NCI-H2029 treated with DMSO at 0.1 percent for 48 hours (cell line): ENCODE results near the gene ARID4B.
"Not testable (repeated sequence)": the region's sequence is repeated elsewhere in the genome, so short reads cannot be mapped to it uniquely, and the experiment has no call there.

Experiments
- DNase-seq: peaks from one replicate; lab custom pipeline; 2025; lab: John Stamatoyannopoulos, UW

ARID4B gene

DNA sequence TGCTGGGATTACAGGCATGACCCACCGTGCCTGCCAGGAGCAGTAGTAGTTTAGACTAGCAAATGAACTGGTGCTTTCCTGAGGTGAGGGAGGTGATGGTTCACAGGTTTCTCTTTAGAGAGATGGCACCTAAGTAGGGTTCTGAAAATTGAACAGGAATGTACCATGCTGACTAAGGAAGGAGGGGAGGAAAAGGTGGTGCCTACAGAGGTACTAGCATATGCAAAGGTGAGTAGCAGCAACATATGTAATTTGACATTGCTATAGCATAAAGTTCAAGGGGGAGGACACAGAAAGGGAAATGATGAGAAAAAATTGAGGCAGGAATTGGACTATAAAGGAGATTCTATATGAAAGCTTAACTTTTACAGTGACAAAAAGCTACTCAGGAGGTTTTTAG lies 101.0 kb downstream of the ARID4B start:
- no peak for DNase-seq

DNA sequence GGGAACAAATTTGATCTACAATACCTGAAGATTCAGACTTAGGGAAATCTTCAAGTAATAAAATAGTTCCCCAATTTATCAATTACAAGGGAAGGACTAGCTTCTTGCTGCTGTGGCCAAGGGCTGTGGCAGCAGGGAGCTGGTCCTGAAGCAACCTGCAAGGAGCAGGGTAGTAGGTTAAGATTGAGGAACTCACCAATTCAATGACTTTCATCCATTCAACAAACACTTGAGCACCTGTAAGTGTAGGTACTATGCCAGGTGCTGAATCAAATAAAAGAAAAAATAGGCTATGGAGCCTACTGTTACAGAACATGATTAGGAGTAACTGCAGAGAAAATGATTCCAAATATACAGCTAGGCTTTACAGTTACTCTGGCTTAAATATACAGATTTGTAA lies 102.7 kb downstream of the ARID4B start:
- peak; percentile 1 for DNase-seq

DNA sequence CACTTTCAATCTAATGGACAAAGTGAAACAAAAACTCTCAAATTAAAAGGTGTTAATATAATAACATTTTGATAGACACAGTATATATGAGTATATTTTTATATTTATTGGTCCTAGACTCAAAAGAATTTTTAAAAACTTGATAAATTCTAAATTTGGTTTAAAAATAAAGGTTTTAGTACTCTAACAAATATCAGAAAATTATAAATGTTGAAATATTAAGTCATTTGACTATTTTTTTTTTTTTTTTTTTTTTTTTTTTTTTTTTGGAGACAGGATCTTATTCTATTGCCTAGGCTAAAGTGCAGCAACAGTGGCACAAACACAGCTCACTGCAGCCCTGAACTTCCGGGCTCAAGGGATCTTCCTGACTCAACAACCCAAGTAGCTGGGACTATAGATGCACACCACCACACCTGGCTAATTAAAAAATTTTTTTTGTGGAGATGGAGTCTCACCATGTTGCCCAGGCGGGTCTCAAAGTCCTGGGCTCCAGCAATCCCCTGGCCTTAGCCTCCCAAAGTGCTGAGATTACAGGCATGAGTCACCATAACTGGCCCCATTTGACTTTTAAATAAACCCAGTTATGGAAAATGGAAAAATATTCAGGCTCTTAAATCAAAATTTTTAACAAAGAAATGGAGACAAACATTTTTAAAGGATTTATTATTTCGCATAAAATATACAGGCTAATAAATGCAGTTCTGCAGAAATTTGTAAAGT lies 106.2 kb downstream of the ARID4B start:
- DNase-seq, result no peak

DNA sequence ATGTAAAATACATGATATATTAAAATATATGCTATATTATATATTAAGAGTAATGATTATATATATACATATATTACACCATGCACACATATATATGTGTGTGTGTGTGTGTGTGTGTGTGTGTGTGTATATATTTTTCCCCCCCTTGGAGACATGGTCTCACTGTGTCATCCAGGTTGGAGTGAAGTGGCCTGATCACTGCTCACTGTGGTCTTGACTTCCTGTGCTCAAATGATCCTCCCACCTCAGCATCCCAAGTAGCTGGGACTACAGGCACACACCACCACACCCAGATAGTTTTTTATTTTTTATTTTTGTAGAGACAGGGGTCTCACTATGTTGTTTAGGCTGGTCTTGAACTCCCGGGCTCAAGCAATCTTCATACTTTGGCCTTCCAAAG lies 112.5 kb downstream of the ARID4B start:
- no peak for DNase-seq

DNA sequence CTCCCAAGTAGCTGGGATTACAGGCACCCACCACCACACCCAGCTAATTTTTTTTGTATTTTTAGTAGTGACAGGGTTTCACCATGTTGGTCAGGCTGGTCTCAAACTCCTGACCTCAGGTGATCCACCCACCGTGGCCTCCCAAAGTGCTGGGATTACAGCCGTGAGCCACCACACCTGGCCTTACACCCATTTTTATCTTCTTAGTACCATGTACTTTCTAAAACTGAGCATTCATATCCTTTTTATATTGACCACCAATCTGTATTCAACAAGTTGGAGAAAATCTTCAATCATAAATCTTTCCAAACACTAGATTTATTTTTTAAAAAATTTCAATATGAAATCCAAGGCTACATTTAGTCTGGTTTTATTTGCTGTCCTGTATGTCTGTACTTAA lies 113.0 kb downstream of the ARID4B start:
- not testable (repeated sequence) for DNase-seq

DNA sequence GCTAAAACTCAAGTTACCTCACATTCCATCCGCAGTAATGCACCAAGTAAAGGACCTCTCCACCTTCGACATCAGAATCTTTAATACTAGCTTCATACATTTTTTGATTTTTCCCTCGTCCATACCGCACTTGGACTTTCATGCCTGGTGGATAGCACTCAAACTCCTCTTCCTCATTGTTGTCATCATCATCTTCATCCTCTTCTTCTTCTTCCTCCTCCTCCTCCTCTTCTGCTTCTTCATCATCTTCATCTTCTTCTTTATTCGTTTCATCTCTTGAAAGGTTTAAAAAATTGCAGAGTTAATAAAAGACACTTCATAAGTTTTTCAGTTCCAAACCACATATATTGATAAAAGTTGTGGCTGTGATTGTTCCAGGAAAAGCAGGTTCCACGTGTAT lies 114.2 kb downstream of the ARID4B start:
- DNase-seq, result no peak

DNA sequence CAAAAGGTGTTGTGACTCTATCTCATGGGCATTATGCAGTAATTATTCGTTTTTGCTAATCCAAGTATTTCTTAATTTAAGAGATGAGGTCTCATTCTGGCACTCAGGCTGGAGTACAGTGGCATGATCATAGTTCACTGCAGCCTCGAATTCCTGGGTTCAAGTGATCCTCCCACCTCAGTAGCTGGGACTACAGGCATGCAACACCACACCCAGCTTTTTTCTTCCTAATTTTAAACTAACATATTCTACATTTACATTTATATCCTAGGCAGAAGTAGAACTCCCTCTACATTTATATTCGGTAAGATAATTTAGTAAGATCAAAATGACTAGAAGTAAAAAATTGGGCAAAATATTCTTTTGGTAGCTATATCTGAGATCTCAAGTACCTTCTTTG lies 116.5 kb downstream of the ARID4B start:
- no peak for DNase-seq

DNA sequence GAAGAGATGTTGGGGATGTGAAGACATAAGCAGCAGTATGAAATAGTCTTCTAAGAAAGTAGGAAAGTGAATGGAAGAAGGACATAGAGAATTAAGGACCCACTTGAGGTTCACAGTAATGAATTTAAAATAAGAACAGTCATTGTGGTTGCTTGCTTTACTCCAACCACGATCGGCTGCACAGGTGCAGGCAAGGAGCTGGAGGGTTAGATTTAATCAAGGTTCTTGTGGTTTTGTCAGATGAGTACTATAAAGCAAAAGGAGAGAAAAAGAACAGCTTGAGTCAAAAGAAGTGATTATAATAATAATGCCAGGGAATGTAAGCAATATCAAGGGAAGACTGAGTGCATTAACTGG lies 120.8 kb downstream of the ARID4B start:
- no peak for DNase-seq

DNA sequence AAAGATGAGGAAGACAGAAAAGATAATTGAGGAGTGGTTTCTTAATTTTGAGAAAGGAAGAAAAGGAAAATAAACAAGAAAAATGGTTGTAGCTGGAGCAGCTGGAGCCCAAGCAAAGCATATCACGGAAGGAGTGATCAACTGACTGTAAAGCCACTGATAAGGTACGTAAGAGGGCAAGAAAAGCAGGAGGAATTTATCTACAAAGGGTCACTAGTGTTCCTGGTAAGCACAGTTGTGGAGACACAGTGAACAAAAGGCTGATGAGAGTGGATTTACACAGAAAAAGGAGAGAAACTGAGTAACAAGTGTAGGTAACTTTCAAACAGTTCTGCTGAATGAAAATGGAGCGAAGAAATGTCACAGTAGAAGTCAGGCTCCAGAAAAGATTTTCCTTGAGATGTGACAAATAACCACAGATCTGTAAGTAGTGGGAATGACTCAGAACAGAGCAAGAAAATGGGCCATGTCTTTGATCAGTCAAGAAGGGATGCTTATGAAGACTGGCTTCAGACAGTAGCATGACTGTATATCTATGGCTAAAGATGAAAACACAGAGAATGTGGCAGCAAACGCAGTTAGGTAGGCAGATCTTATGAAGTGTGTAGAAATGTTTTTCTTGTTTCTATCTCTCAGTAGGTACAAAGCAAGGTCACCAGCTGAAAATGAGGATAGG lies 121.3 kb downstream of the ARID4B start:
- DNase-seq, result no peak

DNA sequence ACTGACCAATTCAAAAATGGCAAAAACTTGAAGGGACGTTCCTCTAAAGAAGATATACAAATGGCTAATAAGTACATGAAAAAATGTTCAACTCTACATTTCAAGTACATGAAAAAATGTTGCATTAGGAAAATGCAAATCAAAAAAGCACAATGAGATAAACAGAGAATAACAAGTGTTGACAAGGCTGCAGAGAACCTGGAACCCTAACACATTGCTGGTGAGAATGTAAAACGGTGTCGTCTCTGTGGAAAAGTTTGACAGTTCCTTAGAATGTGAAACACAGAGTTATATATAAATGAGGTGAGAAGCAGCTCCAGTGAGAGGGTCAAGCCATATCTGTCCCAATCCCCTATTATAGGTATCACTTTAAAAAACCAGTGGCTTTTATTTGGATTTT lies 122.3 kb downstream of the ARID4B start:
- no peak for DNase-seq

DNA sequence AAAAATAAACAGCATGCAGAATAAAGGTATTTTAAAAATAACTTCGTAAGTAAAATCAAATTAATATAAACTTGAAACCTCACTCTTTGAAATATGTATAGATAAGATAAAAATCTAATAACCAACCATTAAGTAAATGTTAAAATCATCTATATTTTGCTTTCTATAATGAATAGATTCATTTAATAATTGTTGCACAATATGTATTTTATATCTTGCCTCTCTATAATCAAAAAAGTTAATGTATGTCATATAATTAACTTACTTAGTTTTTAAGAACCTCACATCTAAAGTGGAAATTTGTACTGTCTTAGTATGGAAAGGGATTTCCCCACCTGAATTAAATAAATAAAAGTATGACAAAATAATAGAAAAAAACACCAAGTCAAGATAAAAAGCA lies 124.6 kb downstream of the ARID4B start:
- no peak for DNase-seq

DNA sequence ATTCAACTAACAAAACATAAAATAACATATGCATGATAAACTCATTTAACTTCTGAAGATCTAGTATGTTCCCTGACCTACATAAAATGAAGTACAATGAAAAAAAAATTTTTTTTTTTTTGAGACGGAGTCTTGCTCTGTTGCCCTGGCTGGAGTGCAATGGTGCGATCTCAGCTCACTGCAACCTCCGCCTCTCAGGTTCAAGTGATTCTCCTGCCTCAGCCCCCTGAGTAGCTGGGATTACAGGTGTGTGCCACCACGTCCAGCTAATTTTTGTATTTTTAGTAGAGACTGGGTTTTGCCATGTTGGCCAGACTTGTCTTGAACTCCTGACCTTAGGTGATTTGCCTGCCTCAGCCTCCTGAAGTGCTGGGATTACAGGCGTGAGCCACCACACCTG lies 125.5 kb downstream of the ARID4B start:
- DNase-seq, result not testable (repeated sequence)

DNA sequence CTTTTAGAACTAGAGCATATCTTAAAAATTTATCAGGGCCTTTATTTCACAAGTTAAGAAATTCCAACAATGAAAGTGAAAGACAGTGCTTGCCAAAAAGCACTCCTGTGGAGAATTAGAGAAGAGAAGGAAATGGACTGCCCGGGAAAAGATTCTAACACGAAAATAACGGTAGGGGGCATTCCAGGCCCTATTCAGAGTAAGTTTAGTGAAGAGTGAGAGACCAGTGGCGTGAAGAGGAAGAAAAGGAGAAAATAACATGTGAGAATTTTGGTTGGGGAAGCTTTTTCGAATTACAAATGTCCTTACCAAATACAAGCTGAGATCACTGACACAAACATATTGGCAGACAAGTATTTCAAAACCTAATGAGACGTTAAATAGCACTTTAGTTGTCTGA lies 128.5 kb downstream of the ARID4B start:
- DNase-seq, result no peak

DNA sequence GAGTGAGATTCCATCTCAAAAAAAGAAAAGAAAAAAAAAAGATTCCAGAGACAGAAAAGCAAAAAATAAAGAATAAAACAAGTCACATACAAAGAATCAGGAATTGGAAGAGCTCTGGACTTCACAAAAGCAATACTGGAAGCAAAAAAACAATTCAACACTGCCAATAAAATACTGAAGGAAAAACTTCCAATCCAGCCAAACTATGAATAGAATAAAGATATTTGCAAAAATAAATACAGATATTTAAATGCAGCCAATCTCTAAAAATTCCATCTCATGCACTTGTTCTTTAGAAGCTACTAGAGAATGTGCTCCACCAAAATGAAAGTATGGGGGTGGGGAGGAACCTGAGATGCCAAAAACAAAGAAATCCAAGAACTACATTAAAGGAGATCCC lies 137.5 kb downstream of the ARID4B start:
- no peak for DNase-seq

DNA sequence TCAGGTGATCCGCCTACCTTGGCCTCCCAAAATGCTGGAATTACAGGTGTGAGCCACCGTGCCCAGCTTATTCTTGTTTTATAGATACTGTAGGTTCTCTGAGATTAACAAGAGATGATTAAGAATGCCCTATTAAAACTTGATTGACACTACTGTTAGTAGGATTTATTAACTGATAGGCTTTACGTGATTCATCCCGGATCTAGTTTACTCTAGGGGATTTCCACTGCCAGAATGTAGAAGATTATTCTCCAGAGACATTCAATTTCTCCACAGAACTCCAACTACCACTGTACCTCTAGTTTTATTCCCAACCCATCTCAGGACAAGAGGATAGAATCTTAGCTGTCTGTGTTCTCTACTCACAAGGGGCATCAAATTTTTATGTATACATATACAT lies 140.7 kb downstream of the ARID4B start:
- no peak for DNase-seq

DNA sequence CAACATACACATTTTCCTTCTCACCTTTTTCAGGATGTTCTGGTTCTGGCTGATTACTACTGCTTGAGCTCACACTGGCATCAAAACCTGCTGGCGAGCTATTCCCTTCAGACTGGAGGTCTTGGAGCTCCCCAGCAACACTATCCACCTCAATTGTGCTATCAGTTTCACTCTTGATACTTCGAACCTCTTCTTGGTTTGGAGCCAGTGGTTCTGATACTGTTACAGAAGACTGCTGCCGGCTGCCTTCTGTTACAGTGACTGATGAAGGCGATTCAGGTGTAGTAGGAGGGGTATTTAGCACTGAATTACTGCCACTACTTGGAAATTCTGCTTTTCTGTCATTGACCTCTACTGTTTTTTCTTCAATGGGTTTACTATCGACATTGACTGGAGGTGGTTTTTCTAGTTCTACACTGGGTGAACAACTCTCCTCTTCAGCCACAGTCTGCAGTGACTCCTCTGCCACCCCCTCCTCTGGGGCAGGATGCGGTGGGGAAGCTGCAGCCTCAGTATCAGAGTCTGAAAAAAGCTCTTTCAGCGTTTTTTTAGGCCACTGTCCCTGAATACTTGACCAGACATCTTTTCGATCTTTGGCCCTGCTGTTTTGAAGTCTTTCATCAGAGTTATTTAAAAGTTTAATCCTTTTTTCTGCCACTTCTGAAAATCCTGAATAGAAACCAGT lies 146.3 kb downstream of the ARID4B start:
- no peak for DNase-seq

DNA sequence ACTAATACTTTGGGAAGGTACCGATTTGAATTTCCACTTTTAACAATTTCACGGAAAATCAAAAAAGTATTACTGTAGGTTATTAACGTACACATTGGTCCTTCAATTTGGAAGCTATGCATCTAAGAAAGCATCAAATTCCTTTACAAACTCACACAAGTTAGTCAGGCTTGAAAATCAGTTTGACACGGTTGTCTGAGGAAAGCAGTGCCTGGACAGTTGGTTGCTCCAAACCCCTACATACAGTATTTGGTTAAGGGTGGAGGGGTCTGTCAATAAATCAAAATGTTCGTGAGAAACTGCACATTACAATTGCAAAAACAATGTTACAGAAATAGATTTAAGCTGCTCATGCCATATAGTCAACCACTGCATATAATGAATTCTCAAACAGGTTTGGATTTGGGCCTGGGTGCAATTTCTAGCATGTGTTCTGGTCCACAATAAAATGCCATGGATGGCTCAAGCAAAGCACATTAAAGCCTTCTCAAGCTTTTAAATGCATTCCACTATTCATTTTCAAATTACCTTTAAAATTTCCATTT lies 147.0 kb downstream of the ARID4B start:
- DNase-seq, result no peak

DNA sequence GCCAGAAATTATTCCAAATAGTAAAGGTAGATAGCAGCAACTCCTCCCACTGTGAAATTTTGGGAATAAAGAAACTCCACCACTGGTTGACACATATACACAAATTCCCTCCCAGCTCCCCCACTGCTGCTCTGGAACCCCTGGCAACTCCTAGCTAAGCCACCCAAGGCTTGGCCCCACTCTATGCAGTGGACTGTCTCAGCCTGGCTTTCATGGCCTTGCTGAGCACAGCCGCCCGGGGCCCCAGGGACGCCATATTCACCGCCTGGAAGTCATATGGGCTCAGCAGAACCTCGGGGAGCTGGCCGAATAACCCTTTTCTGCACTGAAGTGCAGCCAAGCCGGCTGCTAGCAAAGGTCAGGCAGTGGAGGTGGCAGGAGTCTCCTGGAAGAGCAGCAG lies 151.5 kb downstream of the ARID4B start:
- DNase-seq, result no peak

DNA sequence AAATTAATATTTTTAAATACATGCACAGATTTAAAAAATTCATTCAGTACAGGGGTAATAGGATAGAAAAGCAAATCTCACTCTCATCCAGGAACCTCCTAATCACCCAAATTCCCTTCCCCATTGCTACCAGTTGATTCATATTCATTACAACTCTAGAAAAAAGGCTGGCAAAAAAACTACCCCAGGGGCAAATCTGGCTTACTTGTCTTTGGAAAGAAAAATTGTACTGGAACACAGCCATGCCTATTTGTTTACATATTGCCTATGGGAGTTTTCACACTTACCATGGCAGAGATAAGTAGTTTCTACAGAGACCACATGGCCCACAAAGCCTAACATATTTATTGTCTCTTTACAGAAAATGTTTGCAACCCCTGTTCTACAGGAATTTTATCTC lies 158.0 kb downstream of the ARID4B start:
- no peak for DNase-seq

DNA sequence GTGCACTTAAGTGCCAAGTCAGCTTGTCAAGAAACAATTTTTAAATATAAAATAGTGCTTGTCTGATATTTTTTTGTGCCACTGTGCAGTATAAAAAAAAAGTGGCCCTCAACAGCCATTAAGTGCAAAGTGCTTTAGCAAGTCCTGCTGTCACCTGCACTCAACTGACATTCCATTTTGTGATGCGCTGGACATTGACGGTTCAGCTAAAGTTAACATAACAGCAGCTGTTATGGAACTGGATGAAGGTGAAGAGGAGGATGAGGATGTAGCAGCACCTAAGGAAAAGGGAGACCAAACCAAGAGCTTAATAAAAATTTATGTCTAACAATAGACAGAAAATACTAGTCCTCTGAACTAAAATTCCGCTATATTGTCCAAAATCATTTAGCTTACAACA lies 159.6 kb downstream of the ARID4B start:
- no peak for DNase-seq

DNA sequence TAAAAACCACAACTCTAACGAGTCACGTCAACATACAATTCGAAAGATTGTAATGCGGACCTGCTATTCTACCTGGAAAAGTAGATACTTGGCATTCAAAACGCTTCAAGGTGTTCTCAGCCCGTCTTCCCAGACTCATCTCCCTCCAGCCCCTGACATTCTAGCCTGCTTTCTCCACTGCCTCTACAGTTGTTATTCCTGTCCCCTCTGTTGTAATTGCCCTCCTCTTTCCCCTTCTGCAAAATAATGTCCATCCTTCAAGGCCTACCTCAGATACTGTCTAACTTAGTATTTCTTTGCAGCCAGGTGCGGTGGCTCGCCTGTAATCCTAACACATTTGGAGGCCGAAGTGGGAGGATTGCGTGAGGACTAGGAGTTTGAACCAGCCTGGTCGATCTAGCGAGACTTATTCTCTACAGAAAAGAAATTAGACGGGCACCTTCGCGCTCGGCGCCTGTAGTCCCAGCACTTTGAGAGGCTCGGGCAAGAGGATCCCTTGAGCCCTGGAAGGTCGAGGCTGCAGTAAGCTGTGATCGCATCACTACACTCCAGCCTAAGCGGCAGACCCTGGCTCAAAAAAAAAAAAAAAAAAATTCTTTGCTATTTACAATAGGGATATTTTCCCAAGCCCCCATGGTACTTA lies 166.2 kb downstream of the ARID4B start:
- no peak for DNase-seq

DNA sequence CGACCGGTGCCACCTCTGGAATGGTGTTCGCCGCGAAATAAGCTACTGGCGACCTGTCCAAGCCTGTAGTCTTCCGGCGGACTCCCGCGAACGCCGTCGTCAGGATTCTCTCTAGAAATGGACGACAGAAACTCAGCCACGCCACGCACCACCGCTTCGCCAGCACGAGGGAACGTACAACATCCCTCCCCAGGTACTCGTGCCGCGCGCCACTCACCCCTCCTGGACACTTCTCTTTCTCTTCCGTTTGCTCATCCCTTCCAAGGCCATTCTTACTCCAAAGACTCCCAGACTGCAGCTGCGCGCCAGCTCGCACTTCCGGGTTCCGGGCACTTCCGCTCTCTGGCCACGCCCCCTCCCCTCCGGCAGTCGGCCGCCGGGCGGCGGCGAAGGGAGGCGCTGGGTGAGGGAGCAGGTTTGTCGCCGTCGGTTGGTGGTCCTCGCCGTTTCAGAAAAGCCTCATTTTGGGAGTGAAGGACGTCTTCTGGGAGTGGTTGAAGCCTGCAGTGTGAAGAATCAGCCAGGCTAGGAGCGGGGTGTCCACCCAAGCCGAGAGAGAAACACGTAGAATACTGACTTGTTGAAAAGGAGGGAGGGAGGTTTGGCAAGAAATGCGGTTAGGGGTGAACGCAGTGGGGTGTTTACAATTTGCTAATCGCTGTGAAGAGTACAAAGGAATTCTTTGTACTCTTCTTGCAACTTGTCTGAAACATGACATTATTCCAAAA lies 166.9 kb downstream of the ARID4B start, which contains the start of gene RBM34:
RBM34 (minus strand) TSS at position 294 of the 728 bp plus-strand sequence; CDS start at position 270, 24 bp downstream.
- DNase-seq, result peak; percentile 68
